Endodermal cell (in vitro differentiated cells): ENCODE results near the gene AZIN2. TPM values are rescaled to one million over a fixed set of nuclear protein-coding genes. Genes with fewer than 3 reads are reported as not detected.
A peak's percentile ranks its signal among the peaks of the same experiment; 100 is the strongest.
"Not testable (repeated sequence)": the region's sequence is repeated elsewhere in the genome, so short reads cannot be mapped to it uniquely, and the experiment has no call there.

Experiments
- DNase-seq: peaks from one replicate; pipeline ENCODE4 v3.0.0-alpha.2; 2017
- H3K27ac ChIP-seq: 2 replicates; pipeline ENCODE4 v1.5.1; 2013; ENCODE audit warnings: mild to moderate bottlenecking, low read depth, low read length, moderate library complexity
- H3K27me3 ChIP-seq: 2 replicates; pipeline ENCODE4 v1.6.1; 2013; ENCODE audit warnings: mild to moderate bottlenecking, low read length, moderate library complexity; ENCODE audit not compliant: insufficient read depth, control insufficient read depth, poor library complexity, severe bottlenecking
- H3K36me3 ChIP-seq: 2 replicates; pipeline ENCODE4 v1.7.0; 2013; ENCODE audit warnings: mild to moderate bottlenecking, low read length, moderate library complexity; ENCODE audit not compliant: control insufficient read depth, insufficient read depth
- H3K4me1 ChIP-seq: one replicate; pipeline ENCODE4 v1.7.0; 2013; ENCODE audit warnings: low read length; ENCODE audit not compliant: control insufficient read depth, insufficient read depth
- H3K4me3 ChIP-seq: 2 replicates; pipeline ENCODE4 v1.5.1; 2013; ENCODE audit warnings: mild to moderate bottlenecking, low read length, moderate library complexity
- H3K9ac ChIP-seq: 2 replicates; pipeline ENCODE4 v1.6.1; 2013; ENCODE audit warnings: mild to moderate bottlenecking, low read length, moderate library complexity; ENCODE audit not compliant: poor library complexity, severe bottlenecking; ENCODE audit errors: extremely low read depth
- H3K9me3 ChIP-seq: 2 replicates; pipeline ENCODE4 v1.6.1; 2013; ENCODE audit warnings: mild to moderate bottlenecking, low read length, moderate library complexity; ENCODE audit not compliant: control insufficient read depth
- H3K27ac Mint-ChIP-seq: 2 replicates; pipeline ENCODE4 v1.8.0; 2020; ENCODE audit warnings: mixed read lengths
- H3K27me3 Mint-ChIP-seq: 2 replicates; pipeline ENCODE4 v1.8.0; 2021; ENCODE audit warnings: mild to moderate bottlenecking, mixed read lengths; ENCODE audit not compliant: insufficient read depth
- H3K36me3 Mint-ChIP-seq: 2 replicates; pipeline ENCODE4 v1.8.0; 2020; ENCODE audit warnings: low read depth, mixed read lengths
- H3K4me1 Mint-ChIP-seq: 2 replicates; pipeline ENCODE4 v1.8.0; 2020; ENCODE audit warnings: mixed read lengths
- H3K4me3 Mint-ChIP-seq: 2 replicates; pipeline ENCODE4 v1.8.0; 2020; ENCODE audit warnings: mild to moderate bottlenecking, moderate library complexity, mixed read lengths
- H3K9me3 Mint-ChIP-seq: 2 replicates; pipeline ENCODE4 v1.8.0; 2020; ENCODE audit warnings: mild to moderate bottlenecking, mixed read lengths
- WGBS, 2 experiments: methylation state at CpG; one replicate each; pipeline versions ENCODE4 v1.1.5 to v1.1.7; 2013; ENCODE audit warnings: missing lambda C conversion rate in 2 of 2, mixed read lengths in 1 of 2; ENCODE audit not compliant: insufficient coverage in 1 of 2, insufficient read length in 1 of 2; 5-methylcytosine and 5-hydroxymethylcytosine counted together
- total RNA-seq, 2 donors: library from RNA; stranded (reverse); fragmentation: NEBNext Ultra II Directional in 1 of 2; extraction: Animal tissue kit (Norgen Biotek cat#: 25700) in 1 of 2; gene quantifications; 2 replicates in 1 of 2; 3 replicates in 1 of 2; pipeline ENCODE4 v1.2.1, GENCODE V29; 2021
- TF ChIP-seq, protein P1 (sequence below): fragments of 200-600 bp; sonication (generic); conservative IDR thresholded peaks from 2 replicates; pipeline ENCODE4 v1.5.0; 2021; ENCODE audit warnings: antibody characterized with exemption, mild to moderate bottlenecking

AZIN2 gene
- total RNA-seq, 2 donors from 2014 or later = 1.7 to 3.0 TPM

DNA sequence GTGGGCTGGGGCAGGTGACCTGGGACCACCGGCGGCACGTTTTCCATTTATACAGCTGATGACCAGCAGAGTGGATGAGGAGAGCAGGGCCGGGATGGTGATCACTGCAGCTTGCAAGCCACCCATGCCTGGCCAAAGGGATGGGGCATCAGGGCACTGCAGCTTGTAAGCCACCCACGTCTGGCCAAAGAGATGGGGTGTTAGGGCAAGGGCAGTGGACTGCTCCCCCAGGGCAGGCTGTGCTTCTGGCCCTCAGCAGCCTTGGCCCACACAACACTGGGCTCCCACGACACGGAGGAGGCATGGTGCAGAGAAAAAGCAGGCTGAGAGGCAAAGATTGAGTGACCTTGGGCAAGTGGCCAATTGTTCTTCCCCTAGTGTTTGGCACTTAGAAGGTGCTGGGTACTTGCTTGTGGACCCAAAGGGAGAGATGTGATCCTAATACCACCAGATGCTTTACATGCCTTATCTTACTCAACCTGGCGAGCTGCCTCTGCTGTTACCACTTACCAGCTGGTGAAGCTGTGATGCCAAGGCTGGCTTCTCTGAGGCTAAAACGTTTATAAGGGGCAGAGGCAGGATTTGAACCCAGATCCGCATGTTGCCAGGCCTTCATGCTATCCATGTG lies 52.6 kb downstream of the AZIN2 start:
- H3K36me3 Mint-ChIP-seq = no peaks in the 10 kb centered on the region
- no peak overlapping the region for H3K27ac Mint-ChIP-seq

DNA sequence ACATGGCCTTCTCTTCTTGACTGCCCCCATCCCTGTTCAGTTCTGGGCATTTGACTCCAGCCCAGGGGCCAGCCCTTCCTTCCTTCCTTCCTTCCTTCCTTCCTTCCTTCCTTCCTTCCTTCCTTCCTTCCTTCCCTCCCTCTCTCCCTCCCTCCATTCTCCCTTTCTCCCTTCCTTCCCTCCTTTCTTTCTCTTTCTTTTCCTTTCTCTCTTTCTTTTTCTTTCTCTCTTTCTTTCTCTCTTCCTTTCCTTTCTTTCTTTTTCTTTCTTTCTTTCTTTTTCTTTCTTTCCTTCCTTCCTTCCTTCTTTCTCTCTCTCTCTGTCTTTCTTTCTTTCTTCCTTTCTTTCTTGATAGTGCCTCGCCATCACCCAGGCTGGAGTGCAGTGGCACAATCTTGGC lies 55.1 kb downstream of the AZIN2 start:
- H3K36me3 ChIP-seq, H3K36me3 Mint-ChIP-seq, H3K27me3 ChIP-seq, H3K27ac Mint-ChIP-seq, H3K4me1 Mint-ChIP-seq, H3K27me3 Mint-ChIP-seq, H3K9me3 ChIP-seq, H3K9me3 Mint-ChIP-seq, H3K9ac ChIP-seq, DNase-seq, H3K4me1 ChIP-seq, H3K27ac ChIP-seq, H3K4me3 Mint-ChIP-seq, H3K4me3 ChIP-seq: not testable (repeated sequence)
- 93 to 100% methylated on average over 1 of the region's 1 CpG for WGBS, 2 experiments

More for the DNA sequence above, 52.6 kb downstream of the AZIN2 start:
- H3K9ac ChIP-seq = no peak overlapping the region
- H3K27ac ChIP-seq = no peak overlapping the region
- H3K36me3 ChIP-seq = no peaks in the 10 kb centered on the region
- no peaks in the 10 kb centered on the region for H3K27me3 ChIP-seq
- 90% methylated on average over 5 to 10 of the region's 10 CpGs for WGBS, 2 experiments
- Mint-ChIP-seq H3K4me3 (no peak overlapping the region), H3K9me3 (no peaks in the 10 kb centered on the region), H3K27me3 (no peaks in the 10 kb centered on the region), H3K4me1 (peaks cover 8% of the 10 kb centered on the region)
- H3K4me3 ChIP-seq = no peak overlapping the region
- no peaks in the 10 kb centered on the region for H3K9me3 ChIP-seq
- peaks cover under 1% of the 10 kb centered on the region for H3K4me1 ChIP-seq
- peak; percentile 26 for DNase-seq
- TF ChIP-seq, protein P1, sequence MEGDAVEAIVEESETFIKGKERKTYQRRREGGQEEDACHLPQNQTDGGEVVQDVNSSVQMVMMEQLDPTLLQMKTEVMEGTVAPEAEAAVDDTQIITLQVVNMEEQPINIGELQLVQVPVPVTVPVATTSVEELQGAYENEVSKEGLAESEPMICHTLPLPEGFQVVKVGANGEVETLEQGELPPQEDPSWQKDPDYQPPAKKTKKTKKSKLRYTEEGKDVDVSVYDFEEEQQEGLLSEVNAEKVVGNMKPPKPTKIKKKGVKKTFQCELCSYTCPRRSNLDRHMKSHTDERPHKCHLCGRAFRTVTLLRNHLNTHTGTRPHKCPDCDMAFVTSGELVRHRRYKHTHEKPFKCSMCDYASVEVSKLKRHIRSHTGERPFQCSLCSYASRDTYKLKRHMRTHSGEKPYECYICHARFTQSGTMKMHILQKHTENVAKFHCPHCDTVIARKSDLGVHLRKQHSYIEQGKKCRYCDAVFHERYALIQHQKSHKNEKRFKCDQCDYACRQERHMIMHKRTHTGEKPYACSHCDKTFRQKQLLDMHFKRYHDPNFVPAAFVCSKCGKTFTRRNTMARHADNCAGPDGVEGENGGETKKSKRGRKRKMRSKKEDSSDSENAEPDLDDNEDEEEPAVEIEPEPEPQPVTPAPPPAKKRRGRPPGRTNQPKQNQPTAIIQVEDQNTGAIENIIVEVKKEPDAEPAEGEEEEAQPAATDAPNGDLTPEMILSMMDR = no peak

DNA sequence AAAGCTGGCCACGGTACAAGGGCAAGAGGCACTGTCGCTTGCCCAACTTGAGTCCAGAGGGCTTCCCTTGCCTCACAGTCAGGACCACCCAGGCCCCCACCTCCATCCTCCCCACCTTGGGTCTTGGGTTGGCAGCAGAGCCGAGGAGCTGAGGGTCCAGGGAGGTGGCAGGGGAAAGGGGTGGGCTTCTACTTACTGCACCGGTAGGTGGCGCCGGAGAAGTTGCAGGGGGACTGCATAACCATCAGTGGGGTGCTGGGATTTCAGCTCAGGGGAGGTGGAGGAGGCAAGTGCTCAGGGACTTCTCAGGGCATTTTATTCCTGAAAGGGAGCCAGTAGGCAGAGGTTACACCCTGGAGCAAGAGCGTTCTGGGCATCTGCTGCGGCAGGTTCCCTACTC lies 56.8 kb downstream of the AZIN2 start:
- H3K9me3 ChIP-seq = no peaks in the 10 kb centered on the region
- H3K27me3 Mint-ChIP-seq = no peaks in the 10 kb centered on the region
- H3K4me1 Mint-ChIP-seq = peaks cover 11% of the 10 kb centered on the region
- no peak overlapping the region for H3K9ac ChIP-seq
- no peaks in the 10 kb centered on the region for H3K36me3 Mint-ChIP-seq
- no peak overlapping the region for H3K27ac Mint-ChIP-seq
- H3K27ac ChIP-seq = no peak overlapping the region
- no peaks in the 10 kb centered on the region for H3K4me1 ChIP-seq
- 27 to 45% methylated on average over 5 to 8 of the region's 8 CpGs for WGBS, 2 experiments
- H3K36me3 ChIP-seq = no peaks in the 10 kb centered on the region
- TF ChIP-seq, protein P1 = peak; percentile 90
- no peak overlapping the region for H3K4me3 Mint-ChIP-seq
- DNase-seq = peak; percentile 91
- no peaks in the 10 kb centered on the region for H3K27me3 ChIP-seq
- H3K4me3 ChIP-seq = no peak overlapping the region
- no peaks in the 10 kb centered on the region for H3K9me3 Mint-ChIP-seq
